ENCODE results near the gene CD28.

The CD28 gene

DNA sequence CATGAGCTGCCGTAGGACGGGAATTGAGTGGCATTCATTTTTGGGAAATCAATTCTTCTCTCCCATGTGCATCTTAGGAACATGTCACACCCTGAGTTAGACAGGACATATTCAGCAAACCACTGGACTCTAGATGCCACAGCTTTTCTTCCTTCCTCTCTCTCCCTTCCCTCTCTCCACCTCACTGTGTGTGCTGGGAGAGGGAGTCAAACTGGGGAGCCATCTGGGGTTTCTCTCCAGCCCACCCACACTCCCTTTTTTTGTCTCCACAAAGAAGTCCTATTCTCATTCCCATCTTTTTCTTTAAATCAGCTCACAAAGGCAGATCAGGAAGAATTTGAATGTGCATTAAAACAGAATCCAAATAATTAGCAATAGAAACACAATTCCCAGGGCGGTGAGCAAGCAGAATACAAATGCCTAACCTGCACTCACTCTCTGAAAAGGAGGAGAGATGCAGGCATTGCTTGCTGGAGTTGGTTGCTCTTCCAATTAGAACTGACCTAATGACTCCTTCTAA is 15.4 kb downstream of the CD28 start:
- TF ChIP-seq, protein P1, sequence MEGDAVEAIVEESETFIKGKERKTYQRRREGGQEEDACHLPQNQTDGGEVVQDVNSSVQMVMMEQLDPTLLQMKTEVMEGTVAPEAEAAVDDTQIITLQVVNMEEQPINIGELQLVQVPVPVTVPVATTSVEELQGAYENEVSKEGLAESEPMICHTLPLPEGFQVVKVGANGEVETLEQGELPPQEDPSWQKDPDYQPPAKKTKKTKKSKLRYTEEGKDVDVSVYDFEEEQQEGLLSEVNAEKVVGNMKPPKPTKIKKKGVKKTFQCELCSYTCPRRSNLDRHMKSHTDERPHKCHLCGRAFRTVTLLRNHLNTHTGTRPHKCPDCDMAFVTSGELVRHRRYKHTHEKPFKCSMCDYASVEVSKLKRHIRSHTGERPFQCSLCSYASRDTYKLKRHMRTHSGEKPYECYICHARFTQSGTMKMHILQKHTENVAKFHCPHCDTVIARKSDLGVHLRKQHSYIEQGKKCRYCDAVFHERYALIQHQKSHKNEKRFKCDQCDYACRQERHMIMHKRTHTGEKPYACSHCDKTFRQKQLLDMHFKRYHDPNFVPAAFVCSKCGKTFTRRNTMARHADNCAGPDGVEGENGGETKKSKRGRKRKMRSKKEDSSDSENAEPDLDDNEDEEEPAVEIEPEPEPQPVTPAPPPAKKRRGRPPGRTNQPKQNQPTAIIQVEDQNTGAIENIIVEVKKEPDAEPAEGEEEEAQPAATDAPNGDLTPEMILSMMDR (IDR thresholded peaks at IDR 0.05; ENCODE audit: insufficient read depth, missing control alignments), result no peak
- DNase-seq (ENCODE audit: insufficient read length, low spot score) (no peak), FAIRE-seq (no peak)

DNA sequence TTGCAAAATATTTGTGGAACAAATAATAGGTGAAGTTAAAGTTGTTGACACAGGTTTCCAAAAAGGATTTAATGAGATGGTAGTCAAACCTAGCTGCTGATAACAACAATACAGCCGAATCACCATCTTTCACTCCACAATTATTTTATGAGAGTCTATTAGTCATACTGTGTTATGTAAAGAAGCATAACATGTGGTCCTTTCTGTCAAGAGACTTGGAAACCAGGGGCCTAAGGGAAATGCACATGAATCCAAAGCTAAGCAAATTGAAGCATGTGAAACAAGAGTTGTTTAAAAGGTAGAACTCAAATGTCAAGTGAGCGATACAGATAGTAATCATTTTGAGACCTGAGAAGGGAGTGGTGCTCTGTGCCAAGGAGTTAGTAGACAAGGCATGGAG is 16.0 kb downstream of the CD28 start:
- TF ChIP-seq, protein P1 (IDR thresholded peaks at IDR 0.05; ENCODE audit: insufficient read depth, missing control alignments), result no peak
- FAIRE-seq (no peak), DNase-seq (ENCODE audit: insufficient read length, low spot score) (no peak)

DNA sequence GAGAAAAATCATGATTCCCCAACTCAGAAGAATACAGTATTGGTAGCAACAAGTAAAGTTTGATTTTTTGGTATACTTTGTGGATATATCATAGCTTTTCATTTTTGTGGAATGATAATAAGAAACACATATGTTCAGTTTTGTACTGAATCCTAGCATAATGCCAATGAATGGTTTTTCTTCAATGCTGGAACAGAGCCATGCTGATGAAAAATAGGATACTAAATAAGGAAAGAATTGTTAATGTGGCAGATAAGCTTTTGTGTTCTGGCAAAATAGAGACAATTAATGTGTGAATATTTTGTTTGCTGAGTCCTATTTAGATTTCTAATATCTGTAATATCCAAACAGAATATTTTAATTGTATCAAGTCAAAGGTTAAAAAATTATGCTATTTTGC is 21.9 kb downstream of the CD28 start:
- TF ChIP-seq, protein P1 (IDR thresholded peaks at IDR 0.05; ENCODE audit: insufficient read depth, missing control alignments), result no peak
- no peak for DNase-seq (ENCODE audit: insufficient read length, low spot score)
- FAIRE-seq, result no peak

DNA sequence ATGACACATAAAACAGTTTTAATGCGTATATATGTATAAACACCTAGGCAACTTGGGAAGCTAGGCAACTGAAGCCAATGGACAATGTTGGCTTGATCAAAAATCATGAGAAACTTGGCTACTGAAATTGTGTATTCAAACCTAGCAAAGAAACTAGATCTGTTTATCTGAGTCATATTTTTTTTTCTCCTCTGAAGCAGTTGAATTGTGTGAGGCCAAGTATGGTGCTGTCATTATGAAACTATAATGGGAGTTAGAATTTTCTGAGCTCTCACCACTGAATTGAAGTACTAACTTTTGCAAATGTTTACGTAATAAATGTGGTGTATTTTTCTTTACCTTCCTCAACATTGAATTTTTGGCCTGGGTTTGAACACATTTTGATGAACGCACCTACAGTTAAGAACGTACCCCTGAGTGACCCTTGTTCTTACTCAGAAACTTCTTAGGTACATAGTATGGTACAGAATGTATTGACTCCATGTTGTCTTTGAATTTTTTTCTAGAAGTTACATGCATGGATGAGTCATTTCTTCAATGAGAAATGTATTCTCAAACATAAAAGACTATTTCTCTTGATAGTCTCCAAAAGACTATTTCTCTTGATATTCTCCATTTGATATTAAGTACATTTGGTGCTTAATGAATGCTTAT is 23.8 kb downstream of the CD28 start:
- FAIRE-seq (no peak), DNase-seq (ENCODE audit: insufficient read length, low spot score) (no peak)
- TF ChIP-seq, protein P1 (IDR thresholded peaks at IDR 0.05; ENCODE audit: insufficient read depth, missing control alignments), result no peak

GRCh38 chr2:203730883-203731282 is 24.4 kb downstream of the CD28 start:
- FAIRE-seq (no peak), DNase-seq (ENCODE audit: insufficient read length, low spot score) (no peak)
- TF ChIP-seq, protein P1 (IDR thresholded peaks at IDR 0.05; ENCODE audit: insufficient read depth, missing control alignments), result no peak

DNA sequence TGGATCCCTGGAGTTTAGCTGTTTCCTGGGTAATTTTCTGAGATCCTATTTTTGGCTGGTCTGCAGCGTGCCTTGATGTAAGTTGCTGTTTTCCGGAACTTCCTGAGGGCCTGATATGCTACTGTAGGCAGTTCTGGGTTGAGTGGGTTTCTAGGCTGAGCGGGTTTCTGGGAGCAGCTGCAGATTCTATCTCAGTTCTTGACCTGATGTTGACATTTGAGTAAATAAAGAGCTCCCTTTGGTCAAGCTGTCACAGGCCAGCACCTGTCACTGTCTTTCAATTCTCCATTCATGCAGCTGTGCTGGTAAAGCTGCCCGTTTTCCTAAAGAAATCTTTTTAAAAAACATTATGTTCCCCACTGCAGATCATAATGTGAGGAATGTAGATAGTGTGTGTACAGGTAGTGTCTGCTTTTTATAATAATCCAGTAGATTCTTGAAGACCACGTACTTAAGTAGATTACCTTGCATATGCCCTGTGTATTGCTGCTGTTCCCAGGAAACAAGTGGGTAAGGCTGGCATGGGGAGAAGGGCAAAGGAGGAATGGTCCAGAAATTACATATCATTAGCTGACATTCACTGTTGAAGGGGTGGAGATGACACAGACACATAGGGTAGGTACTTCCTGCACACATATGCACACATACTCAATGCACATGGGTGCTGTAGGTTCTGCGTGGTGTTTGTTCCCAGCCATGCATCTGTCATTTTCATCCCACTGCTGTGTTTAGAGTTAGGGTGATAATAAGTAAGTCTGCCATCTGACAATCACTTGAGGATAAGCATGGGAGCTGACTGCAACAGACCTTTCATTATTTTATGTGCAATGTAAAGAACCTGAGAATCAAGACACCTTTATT is 25.9 kb downstream of the CD28 start:
- DNase-seq (ENCODE audit: insufficient read length, low spot score) (no peak), FAIRE-seq (no peak)
- TF ChIP-seq, protein P1 (IDR thresholded peaks at IDR 0.05; ENCODE audit: insufficient read depth, missing control alignments), result no peak

Data from D721Med (cell line).